ENCODE data around the gene SMIM35. TPM values are rescaled to one million over a fixed set of nuclear protein-coding genes. Genes with fewer than 3 reads are reported as not detected.

SMIM35 gene
- total RNA-seq, 2 donors from 2014 or later: 0.36 to 0.67 TPM

DNA sequence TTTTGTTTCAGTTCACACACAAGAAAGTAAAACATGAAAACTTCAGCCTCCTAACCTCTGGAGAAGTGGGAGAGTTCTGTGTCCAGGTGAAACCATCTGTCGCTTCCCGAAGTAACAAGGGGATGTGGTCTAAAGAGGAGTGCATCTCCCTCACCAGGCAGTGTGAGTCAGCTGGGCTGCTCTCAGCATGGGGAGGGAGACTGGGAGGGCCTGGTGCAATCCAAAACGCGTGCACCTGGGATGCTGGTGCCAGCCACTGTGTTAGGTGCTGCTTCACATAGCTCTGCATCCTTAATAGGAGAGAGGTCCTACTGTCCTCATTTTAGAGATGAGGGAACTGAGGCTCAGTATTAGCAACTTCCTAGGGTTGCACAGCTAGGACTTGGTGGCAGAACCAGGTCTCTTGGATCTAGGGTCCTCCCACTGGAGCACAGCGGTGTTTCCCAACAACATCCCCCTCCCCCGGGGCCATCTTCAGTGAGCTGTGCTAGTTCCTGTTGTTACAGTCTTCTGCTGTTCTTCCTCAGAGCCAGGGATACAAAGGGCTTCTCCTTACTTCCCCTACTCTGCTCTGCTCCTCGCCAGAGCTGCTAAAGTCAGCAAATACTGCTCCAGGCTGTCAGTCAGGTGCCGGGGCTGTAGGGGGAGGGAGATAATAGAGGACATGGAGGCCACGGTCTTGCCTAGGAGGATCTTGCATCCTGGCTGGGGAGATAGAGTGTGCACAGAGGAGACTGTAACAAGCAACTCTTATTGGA, 92.6 kb downstream of the SMIM35 start:
- Mint-ChIP-seq H3K27me3 (ENCODE audit: low read depth) (no peaks in the 10 kb centered on the region), H3K27ac (peak overlapping the region; percentile 12), H3K9me3 (peaks cover 5 to 6% of the 10 kb centered on the region in 2 donors), H3K4me3 (no peak overlapping the region), H3K4me1 (ENCODE audit: low read depth) (peaks cover 89% of the 10 kb centered on the region), H3K36me3 (ENCODE audit: insufficient read depth in 2 of 2) (peaks cover 41 to 66% of the 10 kb centered on the region in 2 donors)
- ATAC-seq (replicated peaks in 1 of 2): no peak
- DNase-seq: no peak

DNA sequence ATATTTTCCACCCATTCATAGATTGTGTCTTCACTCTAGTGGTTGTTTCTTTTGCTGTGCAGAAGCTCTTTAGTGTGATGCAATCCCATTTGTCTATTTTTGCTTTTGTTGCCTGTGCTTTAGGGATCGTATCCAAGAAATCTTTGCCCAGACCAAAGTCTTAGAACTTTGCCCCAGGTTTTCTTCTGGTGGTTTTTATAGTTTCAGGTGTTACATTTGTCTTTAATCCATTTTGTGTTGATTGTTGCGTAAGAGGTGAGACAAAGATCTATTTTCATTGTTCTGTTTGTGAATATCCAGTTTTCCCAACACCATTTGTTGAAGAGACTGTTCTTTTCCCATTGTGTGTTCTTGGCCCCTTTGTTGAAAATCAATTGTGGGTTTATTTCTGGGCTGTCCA, 94.1 kb downstream of the SMIM35 start:
- Mint-ChIP-seq H3K4me1 (ENCODE audit: low read depth) (peaks cover 89% of the 10 kb centered on the region), H3K27me3 (ENCODE audit: low read depth) (no peaks in the 10 kb centered on the region), H3K36me3 (ENCODE audit: insufficient read depth in 2 of 2) (peaks cover 42 to 68% of the 10 kb centered on the region in 2 donors), H3K4me3 (peak overlapping the region; percentile 30 to 80), H3K27ac (peak overlapping the region; percentile 74), H3K9me3 (peaks cover 3 to 5% of the 10 kb centered on the region in 2 donors)
- DNase-seq (no peak), ATAC-seq (replicated peaks in 1 of 2) (no peak)

DNA sequence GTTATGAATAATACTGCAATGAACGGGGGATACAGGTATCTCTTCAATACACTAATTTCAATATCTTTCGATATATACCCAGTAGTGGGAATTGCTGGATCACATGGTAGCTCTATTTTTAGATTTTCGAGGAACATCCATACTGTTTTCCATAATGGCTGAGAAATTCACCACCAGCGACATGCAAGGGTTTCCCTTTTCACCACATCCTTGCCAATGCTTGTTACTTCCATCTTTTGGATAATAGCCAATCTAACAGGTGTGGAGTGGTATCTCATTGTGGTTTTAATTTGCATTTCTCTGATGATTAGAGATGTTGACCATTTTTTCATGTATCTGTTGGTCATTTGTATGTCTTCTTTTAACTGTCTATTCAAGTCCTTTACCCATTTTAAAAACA, 94.6 kb downstream of the SMIM35 start:
- Mint-ChIP-seq H3K4me1 (ENCODE audit: low read depth) (peaks cover 89% of the 10 kb centered on the region), H3K4me3 (peak overlapping the region; percentile 50 to 80), H3K36me3 (ENCODE audit: insufficient read depth in 2 of 2) (peaks cover 42 to 68% of the 10 kb centered on the region in 2 donors), H3K9me3 (peaks cover 0 to under 1% of the 10 kb centered on the region in 2 donors), H3K27ac (peak overlapping the region; percentile 74), H3K27me3 (ENCODE audit: low read depth) (no peaks in the 10 kb centered on the region)
- no peak for DNase-seq
- no peak for ATAC-seq (replicated peaks in 1 of 2)

DNA sequence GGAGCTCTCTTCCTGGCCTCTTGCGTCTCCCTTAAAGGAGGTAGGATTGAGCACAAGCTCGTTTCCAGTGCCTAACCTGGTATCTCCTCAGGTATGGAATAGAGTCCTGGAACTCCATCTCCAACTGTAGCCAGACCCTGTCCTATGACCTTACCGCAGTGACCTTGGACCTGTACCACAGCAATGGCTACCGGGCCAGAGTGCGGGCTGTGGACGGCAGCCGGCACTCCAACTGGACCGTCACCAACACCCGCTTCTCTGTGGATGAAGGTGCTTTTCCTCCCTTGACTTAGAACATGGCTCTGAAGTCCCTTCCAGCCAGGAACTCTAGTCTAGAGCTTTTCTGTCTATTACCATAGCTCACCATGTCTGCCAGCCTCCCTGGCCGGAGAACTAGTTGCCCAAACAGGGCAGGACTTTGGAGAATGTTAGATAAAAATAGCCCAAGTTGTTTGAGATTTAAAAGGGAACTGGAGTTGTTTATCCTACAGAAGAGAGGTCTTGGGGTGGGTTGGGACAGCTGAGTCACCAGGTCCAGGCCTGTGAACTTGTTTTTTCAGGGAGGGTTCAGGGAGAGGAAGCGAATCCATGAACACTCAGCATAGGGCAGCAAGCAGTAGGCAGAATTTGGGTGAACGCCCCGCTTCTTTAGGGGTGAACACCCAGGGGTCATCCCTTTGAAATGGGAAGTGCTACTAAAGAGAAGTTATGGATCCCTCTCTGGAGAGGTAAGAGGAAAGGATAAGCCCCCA, 97.2 kb downstream of the SMIM35 start:
- no peaks in the 10 kb centered on the region for H3K9me3 Mint-ChIP-seq
- peaks cover 81% of the 10 kb centered on the region for H3K4me1 Mint-ChIP-seq (ENCODE audit: low read depth)
- DNase-seq: no peak
- ATAC-seq (replicated peaks in 1 of 2): no peak
- H3K27me3 Mint-ChIP-seq (ENCODE audit: low read depth): no peaks in the 10 kb centered on the region
- H3K36me3 Mint-ChIP-seq (ENCODE audit: insufficient read depth in 2 of 2): peaks cover 43 to 68% of the 10 kb centered on the region in 2 donors
- peak overlapping the region; percentile 82 to 98 for H3K4me3 Mint-ChIP-seq
- H3K27ac Mint-ChIP-seq: peak overlapping the region; percentile 94

- ATAC-seq (replicated peaks in 1 of 2): peak; percentile 63 to 73
- H3K27ac Mint-ChIP-seq: peak overlapping the region; percentile 98
Measured at GRCh38 chr11:117986981-117987574, 99.7 kb downstream of the SMIM35 start.

GRCh38 chr11:117985953-117986887, 100.5 kb downstream of the SMIM35 start, which contains the start of gene IL10RA:
Gene IL10RA, plus strand, starts transcription at chr11:117986394. Its CDS starts 74 bp downstream, at chr11:117986468.
- Mint-ChIP-seq H3K27me3 (ENCODE audit: low read depth) (no peaks in the 10 kb centered on the region), H3K4me1 (ENCODE audit: low read depth) (peaks cover 81% of the 10 kb centered on the region), H3K27ac (peak within 1 kb of the TSS; percentile 98), H3K4me3 (peak within 1 kb of the TSS; percentile 82 to 98), H3K36me3 (ENCODE audit: insufficient read depth in 2 of 2) (peaks cover 38 to 47% of the 10 kb centered on the region in 2 donors), H3K9me3 (no peaks in the 10 kb centered on the region)
- peak; percentile 81 to 83 for ATAC-seq (replicated peaks in 1 of 2)
- DNase-seq: peak; percentile 89 to 97

More at GRCh38 chr11:117986981-117987574, 99.7 kb downstream of the SMIM35 start:
- H3K4me3 Mint-ChIP-seq: peak overlapping the region; percentile 82 to 98
- peaks cover 82% of the 10 kb centered on the region for H3K4me1 Mint-ChIP-seq (ENCODE audit: low read depth)
- H3K36me3 Mint-ChIP-seq (ENCODE audit: insufficient read depth in 2 of 2): peaks cover 44 to 55% of the 10 kb centered on the region in 2 donors
- H3K9me3 Mint-ChIP-seq: no peaks in the 10 kb centered on the region
- no peaks in the 10 kb centered on the region for H3K27me3 Mint-ChIP-seq (ENCODE audit: low read depth)
- DNase-seq: peak; percentile 77 to 83

DNA sequence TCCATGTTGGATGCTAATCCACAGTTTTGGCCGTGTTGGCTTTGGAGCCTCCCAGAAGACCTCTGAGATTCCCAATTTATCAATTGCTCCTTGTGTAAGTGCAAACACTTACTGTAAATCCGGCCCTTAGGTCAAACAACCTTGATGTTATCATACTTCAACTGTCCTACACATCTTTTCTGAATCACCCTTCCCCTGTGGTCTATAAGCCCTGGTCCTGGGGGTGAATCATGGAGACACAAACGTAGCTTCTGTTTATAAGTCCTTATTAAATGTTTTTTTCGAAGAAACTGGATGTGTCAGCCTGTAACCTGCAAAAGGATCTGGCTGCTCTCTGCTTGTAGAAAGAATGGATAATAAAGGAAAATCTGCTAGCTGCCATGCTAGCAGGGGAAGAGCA, 102.3 kb downstream of the SMIM35 start:
- H3K9me3 Mint-ChIP-seq: no peaks in the 10 kb centered on the region
- H3K27me3 Mint-ChIP-seq (ENCODE audit: low read depth): no peaks in the 10 kb centered on the region
- H3K4me1 Mint-ChIP-seq (ENCODE audit: low read depth): peaks cover 78% of the 10 kb centered on the region
- H3K36me3 Mint-ChIP-seq (ENCODE audit: insufficient read depth in 2 of 2): peaks cover 31 to 35% of the 10 kb centered on the region in 2 donors
- peak overlapping the region; percentile 82 to 98 for H3K4me3 Mint-ChIP-seq
- DNase-seq (peak in 1 of 2 donors; percentile 37), ATAC-seq (replicated peaks in 1 of 2) (peak in 1 of 2 donors; percentile 19)
- peak overlapping the region; percentile 98 for H3K27ac Mint-ChIP-seq

DNA sequence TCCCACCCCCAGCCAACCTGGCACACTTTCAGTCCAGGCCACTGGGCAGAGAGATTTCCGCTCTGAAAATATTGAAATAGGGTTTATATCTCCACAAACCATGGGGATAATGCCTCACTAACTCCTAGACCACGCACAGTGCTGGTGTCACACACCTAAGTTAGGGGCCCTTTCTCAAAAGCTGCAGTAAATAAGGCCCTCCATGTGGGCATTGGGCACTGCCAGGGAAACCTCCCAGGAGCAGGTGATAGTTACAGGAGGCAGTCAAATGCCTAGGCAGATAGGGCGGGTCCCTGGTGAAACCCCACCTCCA, 103.6 kb downstream of the SMIM35 start:
- H3K9me3 Mint-ChIP-seq: no peaks in the 10 kb centered on the region
- ATAC-seq (replicated peaks in 1 of 2): no peak
- peaks cover 20 to 28% of the 10 kb centered on the region in 2 donors for H3K36me3 Mint-ChIP-seq (ENCODE audit: insufficient read depth in 2 of 2)
- DNase-seq: no peak
- peaks cover 73% of the 10 kb centered on the region for H3K4me1 Mint-ChIP-seq (ENCODE audit: low read depth)
- no peaks in the 10 kb centered on the region for H3K27me3 Mint-ChIP-seq (ENCODE audit: low read depth)
- no peak overlapping the region for H3K27ac Mint-ChIP-seq
- H3K4me3 Mint-ChIP-seq: peak overlapping the region in 1 of 2 donors; percentile 98

DNA sequence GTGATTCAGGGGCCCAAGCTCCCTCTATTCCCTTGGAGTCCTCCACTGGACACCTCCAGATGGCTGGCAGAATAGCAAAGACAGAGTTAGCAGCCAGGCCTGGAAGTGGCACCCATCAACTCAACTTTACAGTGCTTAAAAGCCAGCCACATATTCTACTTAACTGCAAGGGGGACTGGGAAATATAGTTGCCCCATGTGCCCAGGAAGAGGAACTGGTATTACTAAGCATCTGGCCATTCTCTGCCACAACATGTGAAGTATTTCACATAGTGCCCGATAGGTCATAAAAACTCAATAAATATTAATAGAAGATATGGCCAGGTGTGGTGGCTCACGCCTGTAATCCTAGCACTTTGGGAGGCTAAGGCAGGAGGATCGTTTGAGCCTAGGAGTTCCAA, 106.0 kb downstream of the SMIM35 start:
- Mint-ChIP-seq H3K4me3 (peak overlapping the region in 1 of 2 donors; percentile 72), H3K4me1 (ENCODE audit: low read depth) (peaks cover 84% of the 10 kb centered on the region), H3K9me3 (no peaks in the 10 kb centered on the region), H3K27me3 (ENCODE audit: low read depth) (no peaks in the 10 kb centered on the region), H3K27ac (peak overlapping the region; percentile 93), H3K36me3 (ENCODE audit: insufficient read depth in 2 of 2) (peaks cover 8 to 19% of the 10 kb centered on the region in 2 donors)
- DNase-seq: no peak
- no peak for ATAC-seq (replicated peaks in 1 of 2)

DNA sequence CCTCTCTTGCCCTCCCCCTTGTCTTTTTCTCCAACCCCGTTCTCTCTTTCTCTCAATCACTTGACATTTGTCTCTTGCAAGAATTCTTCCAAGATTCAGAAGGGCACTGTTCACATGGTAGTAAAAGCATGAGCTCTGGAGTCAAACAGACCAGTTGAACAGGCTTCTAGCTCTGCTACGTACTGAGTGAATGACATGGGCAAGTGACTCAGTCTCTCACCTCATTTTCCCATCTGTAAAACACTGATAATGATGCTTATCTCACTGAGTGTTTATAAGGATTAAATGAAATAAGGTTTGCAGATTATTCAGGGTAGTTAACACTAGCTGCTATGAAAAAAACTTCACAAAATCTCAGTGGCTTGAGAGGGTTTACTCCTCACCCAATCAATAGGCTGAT, 106.5 kb downstream of the SMIM35 start:
- peaks cover 9 to 19% of the 10 kb centered on the region in 2 donors for H3K36me3 Mint-ChIP-seq (ENCODE audit: insufficient read depth in 2 of 2)
- DNase-seq: no peak
- no peaks in the 10 kb centered on the region for H3K27me3 Mint-ChIP-seq (ENCODE audit: low read depth)
- ATAC-seq (replicated peaks in 1 of 2): peak; percentile 48 to 55
- peak overlapping the region; percentile 93 for H3K27ac Mint-ChIP-seq
- no peaks in the 10 kb centered on the region for H3K9me3 Mint-ChIP-seq
- peak overlapping the region; percentile 45 to 72 for H3K4me3 Mint-ChIP-seq
- H3K4me1 Mint-ChIP-seq (ENCODE audit: low read depth): peaks cover 87% of the 10 kb centered on the region

DNA sequence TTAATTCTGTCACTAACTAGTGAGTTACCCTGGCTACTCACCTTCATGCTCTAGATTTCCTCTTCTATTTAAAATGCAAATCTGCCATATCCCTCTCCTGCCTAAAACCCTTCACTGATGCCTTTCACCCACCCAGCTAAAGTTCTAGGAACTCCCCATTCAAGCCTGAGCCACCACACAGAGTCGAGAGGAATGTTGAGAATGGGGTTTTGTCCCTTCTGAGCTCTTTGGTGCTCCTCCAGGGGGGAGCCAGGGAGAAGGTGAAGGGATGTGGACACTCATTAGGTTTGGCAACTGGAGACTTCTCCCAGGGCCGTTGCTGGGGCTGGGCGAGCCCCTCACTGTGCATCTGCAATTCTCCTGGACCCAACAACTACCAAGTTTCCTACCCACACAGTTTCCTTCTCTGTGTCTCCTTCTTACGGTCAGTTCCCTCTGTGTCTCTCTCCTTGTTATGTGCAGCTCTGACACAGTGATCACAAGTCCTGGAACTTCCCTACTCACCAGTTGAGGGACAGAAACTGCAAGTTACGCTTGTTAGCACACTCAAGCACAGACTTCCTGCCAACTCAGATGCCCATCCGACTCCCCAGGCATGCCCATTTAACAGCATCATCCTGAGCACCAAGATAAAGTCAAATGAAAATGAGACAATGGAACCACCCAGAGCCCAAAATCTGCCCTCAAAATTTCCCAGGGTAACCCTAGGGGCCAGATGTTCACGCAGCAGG, 107.1 kb downstream of the SMIM35 start:
- DNase-seq: no peak
- Mint-ChIP-seq H3K27me3 (ENCODE audit: low read depth) (no peaks in the 10 kb centered on the region), H3K9me3 (no peaks in the 10 kb centered on the region), H3K4me1 (ENCODE audit: low read depth) (peaks cover 87% of the 10 kb centered on the region), H3K36me3 (ENCODE audit: insufficient read depth in 2 of 2) (peaks cover 6 to 14% of the 10 kb centered on the region in 2 donors), H3K27ac (peak overlapping the region; percentile 93), H3K4me3 (peak overlapping the region; percentile 45 to 72)
- peak; percentile 57 to 72 for ATAC-seq (replicated peaks in 1 of 2)

- H3K4me1 Mint-ChIP-seq (ENCODE audit: low read depth): peaks cover 87% of the 10 kb centered on the region
- peak overlapping the region; percentile 45 to 72 for H3K4me3 Mint-ChIP-seq
- no peak for ATAC-seq (replicated peaks in 1 of 2)
Measured at GRCh38 chr11:117978991-117979390, 107.8 kb downstream of the SMIM35 start.

More at GRCh38 chr11:117978991-117979390, 107.8 kb downstream of the SMIM35 start:
- no peak for DNase-seq
- Mint-ChIP-seq H3K36me3 (ENCODE audit: insufficient read depth in 2 of 2) (peaks cover 4 to 9% of the 10 kb centered on the region in 2 donors), H3K9me3 (no peaks in the 10 kb centered on the region), H3K27me3 (ENCODE audit: low read depth) (no peaks in the 10 kb centered on the region), H3K27ac (peak overlapping the region; percentile 93)

All from activated T-cell treated with anti-CD3 and anti-CD28 coated beads, Interleukin-2, amount 50 U/mL, for 72 hours (primary cell).